CD4-positive, alpha-beta T cell treated with Interleukin-2 at 100 ng/mL for 4 hours (primary cell): ENCODE measurements around the gene KLF16.

Source experiments
- DNase-seq: peaks from one replicate; pipeline ENCODE4 v3.0.0-alpha.2; 2020; ENCODE audit warnings: low spot score

Gene KLF16

DNA sequence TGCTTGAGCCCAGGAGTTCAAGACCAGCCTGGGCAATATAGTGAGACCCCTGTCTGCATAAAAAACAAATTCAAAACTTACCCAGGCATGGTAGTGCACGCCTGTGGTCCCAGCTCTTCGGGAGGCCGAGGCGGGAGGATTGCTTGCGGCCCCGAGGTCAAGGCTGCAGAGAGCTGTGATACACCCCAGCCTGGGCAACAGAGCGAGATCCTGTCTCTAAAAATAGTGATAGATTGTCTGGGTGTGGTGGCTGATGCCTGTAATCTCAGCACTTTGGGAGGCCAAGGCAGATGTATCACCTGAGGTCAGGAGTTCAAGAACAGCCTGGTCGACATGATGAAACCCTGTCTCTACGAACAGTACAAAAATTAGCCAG is 4.0 kb upstream of the KLF16 start:
- DNase-seq, result no peak

DNA sequence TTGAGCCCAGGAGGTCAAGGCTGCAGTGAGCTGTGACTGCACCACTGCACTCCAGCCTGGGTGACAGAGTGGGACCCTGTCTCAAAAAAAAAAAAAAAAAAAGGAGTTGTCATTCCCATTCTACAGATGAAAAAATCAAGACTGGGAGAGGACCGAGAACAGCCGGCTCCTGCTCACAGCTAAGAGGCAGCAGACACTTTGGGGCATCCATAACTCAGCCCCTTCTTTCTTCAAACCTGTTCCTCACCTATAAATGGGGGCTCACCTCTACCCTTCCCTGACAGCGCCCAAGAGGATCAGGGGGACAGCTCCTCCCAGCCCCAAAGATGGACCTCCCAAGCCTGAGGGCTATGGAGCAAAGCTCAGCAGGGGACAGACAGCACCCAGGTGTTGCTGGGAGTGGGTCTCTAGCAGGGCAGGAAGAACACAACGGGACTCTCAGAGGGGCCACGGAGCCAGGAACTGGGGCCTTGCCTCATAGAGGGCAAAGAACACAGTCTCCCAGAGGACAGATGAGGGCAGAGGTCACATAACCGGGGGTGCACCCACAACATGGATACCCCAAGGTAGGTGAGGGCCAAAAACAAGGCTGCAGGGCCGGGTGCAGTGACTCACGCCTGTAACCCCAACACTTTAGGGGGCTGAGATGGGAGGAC is 3.4 kb upstream of the KLF16 start:
- no peak for DNase-seq

DNA sequence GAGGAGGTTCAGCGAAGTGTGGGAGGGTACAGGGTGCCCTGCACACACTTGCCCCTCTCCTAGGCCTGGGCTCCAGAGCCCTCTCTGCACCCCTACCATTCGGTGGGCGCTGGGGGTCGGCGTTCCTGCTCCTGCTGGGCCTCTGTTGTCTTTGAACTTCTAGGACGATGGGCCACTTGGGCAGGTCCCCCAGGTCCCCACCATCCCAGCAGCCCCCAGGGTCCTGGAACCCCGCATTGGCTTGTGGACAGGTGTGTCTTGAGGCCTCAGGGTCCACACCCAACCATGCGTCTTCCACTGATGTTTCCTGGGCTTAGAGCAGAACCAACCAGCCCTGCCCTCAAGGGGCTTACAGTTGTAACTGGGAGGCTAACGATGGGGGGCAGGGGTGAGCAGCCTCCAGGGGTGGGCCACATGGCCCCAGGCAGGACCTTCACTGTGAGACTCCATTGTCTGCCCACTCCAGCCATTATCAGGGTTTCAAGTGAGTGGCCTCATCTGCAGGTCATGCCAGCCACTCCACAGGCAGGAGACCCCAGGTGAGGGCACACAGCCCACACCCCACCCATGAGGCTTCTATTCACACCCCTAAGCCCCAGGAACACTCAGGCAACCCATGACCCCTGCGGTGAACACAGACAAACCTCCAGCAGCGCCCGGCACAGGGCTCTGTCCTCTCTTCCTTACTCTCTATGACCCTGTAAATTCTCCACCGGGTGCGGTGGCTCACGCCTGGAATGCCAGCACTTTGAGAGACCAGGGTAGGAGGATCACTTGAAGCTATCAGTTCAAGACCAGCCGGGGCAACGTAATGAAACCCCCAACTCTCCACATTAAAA is 2.0 kb upstream of the KLF16 start:
- DNase-seq, result no peak

DNA sequence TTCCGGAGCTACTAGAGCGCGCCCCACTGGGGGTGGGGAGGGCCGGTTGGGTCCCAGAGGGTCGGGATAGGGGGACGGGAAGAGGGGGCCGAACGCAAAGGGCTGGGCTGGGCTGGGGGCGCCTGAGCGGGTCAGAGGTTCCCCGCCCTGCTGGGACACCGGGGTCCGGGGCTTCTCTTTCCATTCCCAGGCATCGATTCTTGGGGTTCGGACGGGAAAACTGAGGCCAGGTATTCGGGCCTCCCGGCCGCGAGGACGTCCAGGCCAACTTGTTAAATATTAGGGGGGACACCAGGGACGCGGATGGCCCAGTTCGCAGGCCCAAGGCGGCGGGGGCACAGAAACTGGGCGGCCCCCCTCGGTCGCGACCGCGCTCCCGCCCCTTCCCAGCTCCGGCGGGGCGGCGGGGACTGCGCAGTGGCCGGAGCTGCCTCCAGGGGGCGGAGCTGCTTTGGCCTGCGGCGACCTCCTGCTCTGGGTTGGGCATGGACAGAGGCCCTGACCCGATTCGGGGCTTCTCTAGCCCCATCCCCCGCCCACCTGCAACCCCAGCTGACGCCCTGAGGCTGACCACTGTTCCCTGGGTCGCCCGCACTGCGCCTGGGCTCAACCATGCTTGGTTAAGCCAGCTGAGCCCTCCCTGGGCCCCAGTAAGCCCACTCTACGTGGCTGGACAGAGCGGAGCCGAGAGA is 1.2 kb upstream of the KLF16 start:
- DNase-seq, result peak; percentile 59

DNA sequence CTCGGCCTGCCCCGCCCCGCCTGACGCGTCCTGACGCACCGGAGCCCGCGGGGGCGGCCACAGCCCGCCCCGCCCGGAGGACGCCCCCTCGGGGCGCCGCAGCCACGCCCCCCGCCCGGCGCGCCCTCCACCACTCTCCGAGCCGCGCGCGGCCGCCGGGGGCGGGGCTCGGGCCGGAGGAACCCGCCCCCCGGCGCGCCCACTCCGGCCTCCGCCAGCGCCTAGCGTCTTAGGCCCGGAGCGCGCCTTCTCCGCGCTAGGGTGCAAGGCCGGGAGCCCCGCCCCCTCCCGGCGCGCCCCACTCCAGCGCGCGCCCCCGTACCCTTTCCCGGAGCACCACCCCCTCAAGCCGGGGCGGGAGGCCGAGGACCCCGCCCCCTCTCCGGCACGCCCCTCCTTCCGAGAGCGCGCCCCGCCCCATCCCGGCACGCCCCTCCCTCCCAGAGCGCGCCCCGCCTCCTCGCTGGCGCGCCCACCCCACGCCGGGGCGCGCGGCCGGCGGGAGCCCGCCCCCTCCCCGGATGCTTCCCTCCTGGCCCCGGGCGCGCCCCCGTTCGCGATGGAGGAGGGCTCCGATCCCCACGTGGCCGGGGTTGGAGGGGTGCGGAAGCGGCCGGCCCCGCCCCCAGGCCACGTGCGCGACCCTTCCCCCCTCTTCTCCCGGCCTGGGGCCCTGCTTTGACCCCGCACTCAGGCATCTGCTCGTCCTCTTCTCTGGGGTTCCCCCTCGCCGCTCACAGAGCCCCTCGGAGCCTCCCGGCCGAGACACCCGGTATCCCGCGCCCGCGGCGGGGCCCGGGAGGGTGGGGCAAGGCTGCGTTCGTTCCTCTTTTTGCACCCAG is 480 bp upstream of the KLF16 start:
- DNase-seq, result peak; percentile 91

DNA sequence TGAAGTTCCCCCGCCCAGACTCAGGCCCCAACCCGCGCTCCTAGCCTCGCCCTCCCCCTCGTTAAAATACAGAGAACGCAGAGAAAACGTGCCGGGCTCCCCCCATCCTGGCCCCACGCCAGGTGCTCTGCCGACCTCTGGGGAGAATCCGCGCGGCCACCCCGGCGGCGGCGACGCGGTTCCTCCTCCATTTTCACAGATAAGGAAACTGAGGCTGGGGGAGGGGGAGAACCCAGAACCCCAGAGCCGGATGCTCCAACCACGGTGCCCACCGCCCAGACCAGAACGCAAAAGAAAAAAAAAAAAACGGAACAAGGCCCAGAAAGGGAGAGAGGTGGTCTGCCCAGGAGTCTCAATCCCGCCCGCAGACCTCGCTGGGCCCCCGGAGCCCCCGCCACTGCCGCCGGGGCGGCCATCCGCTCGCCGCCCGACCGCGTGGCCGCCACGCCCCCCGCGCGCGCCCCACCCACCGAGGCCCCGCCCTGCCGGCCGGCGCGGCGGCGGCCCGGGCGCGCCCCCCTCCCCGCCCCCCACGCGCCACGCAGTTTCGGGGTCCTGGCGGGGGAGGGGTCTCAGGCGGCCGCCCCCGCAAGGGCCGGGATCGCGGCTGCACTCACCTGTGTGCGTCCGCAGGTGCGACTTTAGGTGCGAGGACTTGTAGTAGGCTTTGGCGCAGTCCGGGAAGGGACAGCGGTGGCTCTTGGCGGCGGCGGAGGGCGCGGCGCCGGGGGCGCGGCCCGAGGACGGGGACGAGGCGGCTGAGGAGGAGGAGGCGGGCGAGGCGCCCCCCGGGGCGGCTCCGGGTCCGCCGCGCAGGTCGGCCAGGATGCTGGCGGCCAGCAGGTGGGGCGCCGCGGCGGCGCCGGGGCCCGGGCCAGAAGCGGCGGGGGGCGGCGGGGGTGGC is 703 bp downstream of the KLF16 start:
- DNase-seq, result no peak

DNA sequence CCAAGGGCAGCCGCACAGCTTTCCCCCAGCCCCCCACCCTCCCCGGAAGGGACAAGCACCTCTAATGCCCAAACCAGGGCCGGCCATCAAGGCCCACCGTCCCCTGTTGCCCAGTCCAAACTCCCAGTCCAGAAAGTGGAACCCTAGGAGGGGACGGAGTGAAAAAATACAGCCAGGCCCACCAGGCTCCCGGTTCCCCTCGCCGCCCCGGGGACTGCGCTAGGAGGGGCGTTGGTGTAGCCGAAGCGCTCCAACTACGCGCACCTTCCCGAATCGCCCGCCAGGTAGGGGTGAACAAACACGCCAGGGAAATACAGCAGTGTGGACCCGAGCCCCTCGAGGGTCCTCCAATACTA is 1.3 kb downstream of the KLF16 start:
- no peak for DNase-seq

DNA sequence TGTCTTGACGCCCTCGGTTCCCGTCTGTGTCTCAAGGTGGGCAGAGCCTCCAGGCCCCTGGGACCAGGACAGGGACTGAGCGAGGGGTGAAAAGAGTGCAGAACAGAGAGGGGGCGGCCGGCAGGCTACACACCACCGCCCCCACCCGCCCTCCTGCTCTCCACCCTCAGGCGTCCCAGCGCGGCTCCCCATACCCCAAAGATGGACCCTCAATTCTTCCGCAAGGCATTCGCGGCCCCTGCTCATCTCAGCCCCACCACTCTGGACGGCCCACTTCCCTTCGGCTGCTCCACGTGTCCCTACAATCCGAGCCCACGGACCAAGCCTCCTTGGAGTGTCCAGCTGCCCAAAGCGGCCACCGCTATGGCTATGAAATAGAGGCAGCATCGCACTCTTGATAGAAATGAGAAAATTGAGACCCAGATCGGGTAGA is 1.8 kb downstream of the KLF16 start:
- no peak for DNase-seq

DNA sequence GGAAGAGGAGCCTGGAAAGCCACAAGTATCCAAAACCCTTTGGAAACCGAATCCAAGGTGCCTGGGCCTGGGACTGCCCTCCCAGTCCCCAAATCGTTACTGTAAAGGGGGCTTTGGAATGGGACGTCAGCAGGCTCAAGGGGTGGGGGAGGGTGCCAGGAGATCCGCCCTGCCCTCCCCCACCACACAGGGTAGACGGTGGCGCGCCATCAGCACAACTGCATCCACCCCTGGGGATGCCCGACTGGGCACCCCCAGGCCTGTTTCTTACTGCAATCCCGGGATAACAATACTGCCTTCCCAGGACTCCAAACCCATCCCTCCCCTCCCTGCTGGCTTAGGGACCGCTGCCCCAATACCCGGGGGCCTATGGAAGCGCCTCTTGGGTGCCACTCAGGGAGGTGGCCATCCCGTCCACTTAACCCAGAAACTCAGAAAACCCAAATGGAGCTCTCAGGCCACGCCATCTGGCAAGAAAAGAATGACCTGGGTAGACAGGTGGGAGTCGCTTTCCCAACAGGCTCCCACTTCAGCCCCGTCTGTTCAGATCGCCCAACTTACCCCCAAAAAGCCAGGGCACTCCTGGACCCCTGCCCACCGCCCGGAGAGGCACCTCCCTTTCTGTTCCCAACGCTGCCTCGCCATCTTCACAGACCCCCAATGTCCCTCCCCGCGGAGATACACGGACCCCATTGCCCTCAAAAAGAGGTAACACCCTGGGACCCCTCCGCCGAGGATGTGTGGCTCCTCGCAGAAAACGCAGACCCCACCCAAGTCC is 2.4 kb downstream of the KLF16 start:
- DNase-seq, result no peak

DNA sequence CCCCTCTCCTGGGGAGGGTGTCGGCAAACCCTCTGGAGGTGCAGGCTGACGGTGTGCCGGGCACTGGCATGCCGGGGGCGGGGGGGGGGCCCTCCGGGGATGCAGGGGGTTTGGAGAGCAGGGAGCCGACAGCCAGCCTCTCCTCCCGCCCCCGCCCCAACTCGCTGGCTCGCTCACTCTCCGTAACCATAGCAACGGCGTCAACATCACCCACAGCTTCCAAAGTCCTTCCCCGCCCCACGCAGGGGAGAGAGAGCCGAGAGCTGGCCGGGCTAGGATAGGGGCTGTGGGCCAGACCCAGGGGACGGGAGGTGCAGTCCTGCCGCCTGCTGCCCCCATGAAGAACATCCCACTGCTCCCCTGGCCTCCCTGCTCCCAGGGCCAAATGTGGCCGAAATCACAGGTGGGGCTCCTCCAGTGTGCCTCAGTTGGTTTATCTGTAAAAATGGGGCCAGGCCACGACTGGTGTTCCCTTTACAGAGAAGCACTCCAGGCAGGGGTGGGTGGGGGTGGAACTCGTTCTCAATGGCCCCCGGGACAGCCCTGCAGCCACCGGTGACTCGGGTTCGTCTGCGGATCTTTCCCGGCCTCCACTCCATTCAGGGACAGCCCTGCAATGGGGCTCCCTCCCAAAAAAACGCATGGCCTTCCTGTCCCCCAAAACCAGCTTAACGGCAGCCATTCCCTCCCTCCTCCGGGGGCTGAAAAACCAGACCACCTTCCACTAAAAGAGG is 3.2 kb downstream of the KLF16 start:
- peak; percentile 76 for DNase-seq

DNA sequence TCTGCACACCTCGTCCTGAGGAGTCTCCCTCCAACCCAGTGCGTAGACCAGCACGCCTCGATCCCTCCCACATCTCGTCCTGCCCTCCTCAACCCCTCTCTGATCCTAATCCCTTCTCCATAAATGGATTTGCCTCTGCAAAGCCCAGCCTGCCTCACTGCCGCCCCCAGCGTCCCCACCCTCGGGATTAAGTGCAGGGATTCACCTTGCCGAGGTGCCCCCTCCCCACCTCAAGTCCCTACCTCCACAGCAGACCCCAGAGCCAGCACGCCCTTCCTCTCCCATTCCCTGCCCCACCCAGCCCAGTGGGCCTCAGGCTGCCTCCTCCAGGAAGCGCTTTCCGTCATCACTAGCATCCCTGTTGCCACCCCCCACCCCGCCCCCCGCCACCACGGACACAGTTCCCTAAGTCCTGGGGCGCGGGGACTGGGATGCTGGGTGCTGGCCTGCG is 4.0 kb downstream of the KLF16 start:
- DNase-seq, result no peak

DNA sequence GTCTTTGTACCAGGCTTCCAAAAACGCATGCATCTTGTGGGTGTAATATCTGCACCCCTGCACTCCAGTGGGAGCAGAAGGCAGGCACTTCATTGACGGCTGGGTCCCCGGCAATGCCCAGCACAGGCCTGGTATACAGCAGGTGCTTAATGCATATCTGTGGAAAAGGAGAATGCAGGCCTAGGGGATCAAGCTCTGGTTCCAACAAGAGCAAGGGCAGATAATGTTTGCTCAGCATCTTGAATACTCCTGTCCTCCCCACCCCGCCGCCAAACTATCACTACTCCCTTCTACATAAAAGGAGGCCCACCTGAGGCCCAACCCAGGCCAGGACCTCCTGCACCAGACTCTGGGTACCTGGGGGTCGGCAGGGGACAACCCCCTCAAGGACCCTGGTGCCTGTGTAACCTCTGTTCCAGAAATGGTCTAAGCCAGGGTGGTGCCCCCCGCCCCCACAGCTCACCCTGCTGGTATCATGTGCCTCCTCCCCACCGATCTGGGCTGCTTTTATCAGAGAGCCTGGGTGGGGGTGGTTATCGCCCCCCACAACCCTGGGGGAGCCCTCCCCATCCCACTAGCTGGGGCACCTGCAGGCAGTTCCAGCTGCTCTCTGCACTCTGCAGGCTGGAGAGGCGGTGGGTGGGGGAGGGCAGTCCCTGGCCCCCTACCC is 4.8 kb downstream of the KLF16 start:
- DNase-seq, result no peak

DNA sequence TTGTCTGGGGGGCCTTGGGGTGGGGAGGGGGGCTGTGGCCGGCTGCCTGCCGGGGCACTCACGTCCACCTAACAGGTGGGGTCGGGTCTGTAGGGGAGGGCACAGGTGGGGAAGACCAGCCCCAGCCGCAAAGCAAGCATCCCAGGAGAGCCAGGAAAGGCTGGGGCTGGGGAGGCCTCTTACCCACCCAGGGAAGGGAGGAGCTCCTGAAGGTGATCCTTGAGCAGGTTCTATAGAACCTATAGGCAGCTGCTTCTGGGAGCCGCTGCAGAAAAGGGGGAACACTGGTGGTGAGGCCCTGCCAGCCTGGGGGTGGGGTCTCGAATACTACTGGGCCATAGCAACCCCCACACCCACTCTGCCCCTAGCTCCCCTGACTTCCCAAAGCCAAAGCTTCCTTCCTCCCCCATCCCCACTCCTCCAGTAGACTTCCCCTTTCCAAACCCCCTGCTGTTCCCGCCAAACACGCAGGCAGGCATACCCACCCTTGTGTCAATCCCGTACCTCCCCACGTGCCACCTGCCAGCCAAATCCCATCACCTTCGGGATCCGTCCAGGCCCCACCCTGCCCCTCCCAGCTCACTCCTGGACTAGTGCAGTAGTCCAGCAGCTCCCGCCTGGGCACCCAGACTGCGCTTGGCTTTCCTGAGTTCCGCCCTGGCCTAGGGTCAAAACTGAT is 5.6 kb downstream of the KLF16 start:
- no peak for DNase-seq

DNA sequence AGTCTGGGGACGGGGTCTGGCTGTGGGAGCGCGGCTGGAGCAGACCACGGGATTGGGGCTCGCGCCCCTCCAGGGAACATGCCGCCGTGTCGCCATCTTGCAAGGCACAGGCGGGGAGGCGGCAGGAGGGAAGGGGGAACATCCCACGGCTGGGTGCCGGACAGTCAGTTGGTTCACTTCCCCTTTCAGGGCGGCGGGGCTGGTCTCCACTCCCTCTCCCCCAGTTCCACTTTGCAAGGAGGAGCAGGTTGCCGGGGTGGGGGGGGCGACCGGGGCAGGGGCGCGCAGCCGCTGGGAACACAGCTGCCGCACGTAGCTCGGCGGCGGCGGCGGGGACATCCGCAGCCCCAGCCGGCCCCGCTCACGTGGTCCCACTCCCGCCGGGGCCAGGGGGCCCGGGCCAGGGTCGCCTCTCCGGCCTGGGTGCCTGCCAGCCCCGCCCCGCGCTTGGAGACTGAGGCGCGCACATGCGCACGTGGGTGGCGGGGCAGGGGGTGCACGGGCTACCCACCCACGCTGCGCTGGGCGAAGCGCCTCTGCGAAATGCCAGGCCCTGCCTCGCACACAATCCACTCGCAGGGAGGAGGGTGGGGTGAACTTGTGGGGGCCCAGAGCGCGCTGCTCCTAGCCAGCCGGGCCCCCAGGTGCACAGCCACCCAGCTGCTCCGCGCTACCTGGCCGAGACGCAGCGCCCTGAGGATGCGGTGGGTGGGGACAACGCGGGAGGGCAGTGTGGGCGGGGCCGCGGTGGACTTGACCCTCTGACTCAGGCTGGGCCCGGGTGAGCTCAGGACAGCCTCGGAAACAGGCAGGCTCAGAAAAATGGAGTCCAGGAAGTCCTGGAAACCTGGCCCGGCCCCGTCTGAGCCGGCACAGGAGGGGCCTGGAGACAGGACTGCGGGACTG is 6.4 kb downstream of the KLF16 start:
- DNase-seq, result no peak

DNA sequence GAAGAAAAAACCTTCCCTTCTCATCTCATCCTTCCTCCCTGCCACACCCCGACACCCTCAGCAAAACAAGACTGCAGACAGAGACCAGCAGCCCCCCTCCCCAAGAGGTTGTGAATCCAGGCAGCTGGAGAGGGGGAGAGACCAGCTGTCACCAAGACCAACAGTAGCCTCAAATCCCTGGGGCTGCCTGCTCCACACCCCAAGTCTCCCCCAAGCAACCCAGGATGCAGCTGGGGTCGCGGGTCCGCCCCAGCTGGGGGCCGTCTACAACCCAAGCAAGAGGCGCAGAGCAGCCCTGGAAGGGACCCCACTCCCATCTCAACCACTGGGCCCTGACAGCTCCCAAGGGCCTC is 7.1 kb downstream of the KLF16 start:
- no peak for DNase-seq

DNA sequence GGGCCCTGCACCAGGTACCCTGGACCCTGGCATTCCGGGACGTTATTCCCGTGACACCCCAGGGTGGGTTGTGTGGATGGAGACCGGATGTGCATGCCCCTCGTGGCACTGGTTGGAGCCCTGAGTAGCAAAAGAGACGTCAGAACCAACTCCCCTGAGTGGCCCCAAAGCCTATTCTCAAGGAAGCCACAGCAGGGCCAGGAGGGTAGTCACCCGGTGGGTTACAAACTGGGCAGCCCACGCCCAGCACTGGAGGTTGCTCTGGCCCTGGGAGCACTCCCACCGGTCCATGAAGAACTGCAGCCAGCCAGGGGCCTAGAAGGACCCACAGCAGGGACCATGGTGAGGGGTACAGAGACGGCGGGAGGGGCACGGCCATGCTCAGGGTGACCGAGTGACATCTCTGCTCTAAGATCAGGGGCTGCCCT is 7.5 kb downstream of the KLF16 start:
- DNase-seq, result no peak

DNA sequence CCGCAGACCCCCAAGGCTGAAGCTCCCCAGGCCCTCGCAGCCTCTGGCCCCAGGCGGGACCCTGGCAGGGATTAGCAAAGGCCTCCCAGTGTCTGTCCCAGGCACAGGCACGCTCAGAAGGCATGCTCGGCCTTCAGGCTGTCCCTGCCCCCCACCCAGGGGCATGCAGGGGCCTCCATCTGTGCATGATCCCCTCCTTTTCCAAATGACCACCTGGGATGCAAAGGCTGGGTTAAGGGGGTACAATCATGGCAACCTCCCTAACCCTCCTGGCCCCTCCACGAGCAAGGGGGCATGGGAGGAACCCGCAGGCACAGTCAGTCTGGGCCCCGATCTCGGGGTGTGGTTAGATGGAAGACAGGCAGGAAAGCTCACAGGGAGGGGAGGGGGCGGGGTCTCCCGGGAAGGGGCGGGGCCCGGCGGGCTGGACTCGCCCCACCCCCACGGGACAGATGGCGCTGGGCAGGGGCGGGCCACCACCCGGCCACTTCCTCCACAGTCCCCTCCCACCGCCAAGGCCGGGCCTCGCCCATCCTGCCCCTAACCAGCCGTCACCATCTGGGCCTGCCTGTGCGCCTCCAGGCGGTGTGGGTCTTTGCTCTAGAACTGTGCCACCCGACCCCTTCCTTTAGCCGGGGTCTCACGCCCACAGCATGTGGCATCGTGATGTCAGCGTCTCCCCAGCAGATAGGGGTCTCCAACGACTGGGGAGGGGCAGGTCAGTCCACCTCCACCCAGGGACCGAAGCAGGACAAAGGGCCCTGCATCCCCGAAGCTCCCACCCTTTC is 8.1 kb downstream of the KLF16 start:
- peak; percentile 88 for DNase-seq
